GM21515 (cell line): ENCODE measurements around the gene SIGLEC1.

ENCODE experiments used
- ATAC-seq: cut with Tn5 transposase; IDR thresholded peaks from one replicate; pipeline ENCODE4 v1.9.1; 2021; ENCODE audit not compliant: unreplicated experiment

The SIGLEC1 gene

DNA sequence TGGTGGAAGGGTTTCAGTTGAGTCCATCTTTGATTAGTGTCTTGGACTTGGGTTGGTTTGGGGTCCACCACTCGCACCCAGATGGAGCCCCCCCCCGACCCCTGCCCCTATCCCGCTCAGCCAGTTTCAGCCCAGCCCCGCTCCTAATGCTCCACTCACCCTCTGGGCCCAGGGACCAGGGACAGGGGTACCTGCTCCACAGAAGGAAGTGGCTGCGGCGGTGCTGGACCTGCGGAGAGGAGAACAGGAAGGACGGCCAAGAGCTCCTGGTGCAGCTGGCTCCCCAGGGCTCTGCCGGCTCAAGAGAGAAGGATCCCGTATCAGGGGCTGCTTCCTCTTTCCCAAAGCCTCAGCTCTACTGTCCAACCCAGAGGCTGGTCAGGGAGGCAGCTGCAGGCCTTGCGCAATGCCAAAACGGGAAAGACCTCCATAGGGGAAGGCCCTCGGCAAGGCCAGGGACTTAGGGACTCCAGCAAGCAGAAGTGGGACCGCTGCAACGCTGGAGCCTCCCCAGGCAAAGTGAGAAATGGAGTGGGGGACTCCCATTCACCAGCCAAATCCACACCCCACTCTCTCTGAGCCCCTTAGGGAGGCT, at the start of gene SIGLEC1:
Gene SIGLEC1 (minus strand): TSS at position 322 of the 595 bp plus-strand sequence. CDS start 5,472 bp downstream, outside the sequence.
- ATAC-seq = no peak

DNA sequence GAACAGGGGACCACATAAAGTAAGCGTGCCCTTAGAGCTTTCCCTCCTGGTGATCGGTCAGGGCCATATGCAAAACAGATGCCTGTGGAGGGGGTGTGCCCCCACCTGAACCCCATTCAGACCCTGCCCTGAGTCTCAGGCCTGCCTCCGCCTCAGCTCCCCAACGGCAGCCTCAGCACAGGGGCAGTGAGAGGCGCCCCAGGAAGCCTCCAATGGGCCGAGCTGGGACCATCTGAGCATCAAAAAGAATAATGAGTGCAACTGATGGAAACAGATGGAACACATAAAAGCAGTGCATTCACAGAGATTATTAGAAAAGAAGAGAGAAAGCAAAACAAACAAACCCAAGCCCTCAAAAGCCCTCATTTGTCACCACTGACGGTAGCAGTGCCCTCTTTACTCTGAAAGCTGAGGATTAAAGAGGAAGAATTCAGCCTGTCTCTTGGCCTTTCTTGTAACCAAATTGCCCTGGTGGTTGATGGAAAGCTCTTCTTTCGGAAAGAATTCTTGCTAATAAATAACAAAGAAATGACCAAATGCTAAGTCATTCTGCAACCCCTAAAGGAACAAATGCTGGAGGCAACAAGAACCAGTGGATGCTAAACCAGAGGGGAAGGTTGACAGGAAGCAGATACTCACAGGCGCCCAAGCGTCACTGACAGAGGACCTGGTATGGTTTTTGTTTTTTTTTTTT, 48.4 kb upstream of the SIGLEC1 start:
- no peak for ATAC-seq

DNA sequence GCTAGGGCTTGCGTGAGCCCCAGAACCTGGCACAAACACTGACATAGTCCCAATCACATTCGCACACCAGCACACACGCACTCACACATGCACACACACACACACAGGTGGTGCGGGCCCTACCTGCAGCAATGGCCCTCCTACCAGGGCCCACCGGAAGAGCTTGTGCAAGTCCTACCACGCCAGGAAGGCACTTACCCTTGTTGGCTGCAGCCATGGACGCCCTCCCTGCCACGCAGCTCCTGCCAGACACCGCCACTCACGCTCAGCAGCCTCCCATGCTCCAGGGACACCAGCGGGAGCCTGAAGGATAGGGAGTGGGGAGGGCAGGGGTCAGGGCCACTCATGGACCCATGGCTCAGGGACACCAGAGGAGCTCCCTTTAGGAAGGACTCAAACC, 47.5 kb upstream of the SIGLEC1 start:
- ATAC-seq = no peak

DNA sequence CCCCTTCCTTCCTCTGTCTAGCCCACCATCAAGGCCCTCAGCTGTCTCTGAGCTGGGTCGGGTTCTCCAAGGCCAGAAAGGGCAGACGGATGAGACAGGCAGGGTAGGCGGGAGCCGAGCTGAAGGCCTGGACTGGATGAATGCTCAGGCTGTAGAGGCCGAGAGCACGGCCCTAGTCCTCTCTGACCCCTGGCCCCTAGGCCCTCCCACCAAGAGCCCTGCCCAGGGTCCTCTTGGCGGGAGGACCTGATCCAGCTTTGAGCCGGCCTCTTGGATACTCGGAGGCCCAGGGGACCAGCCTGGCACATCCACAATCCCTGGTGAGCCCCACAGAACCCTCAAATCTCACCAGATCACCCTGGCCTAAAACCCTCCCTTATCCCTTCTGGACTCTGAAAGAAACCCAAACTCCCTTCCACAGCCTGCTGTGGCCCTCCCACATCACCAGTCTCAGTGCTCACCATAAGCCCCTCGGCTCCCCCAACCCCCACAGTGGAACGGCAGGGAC, 47.0 kb upstream of the SIGLEC1 start:
- no peak for ATAC-seq

DNA sequence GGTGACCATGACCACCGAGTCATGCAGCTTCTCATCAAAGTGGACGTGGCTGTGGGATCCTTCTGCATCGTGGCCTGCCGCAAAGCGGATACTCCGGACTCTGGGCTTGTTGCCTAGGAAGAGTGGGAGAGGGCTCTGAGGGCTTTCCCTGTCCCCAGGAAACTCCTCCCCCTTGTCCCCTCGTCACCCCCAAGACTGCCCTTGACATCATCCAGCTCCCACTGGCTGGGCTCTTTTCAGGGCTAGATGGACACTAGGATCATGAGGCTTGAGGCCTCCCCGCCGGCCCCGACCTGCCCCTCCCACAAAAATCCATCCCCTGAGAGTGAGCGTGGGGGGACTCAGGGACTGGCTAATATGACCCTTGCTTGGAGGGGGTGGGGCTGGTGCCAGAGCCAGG, 46.2 kb upstream of the SIGLEC1 start:
- no peak for ATAC-seq

DNA sequence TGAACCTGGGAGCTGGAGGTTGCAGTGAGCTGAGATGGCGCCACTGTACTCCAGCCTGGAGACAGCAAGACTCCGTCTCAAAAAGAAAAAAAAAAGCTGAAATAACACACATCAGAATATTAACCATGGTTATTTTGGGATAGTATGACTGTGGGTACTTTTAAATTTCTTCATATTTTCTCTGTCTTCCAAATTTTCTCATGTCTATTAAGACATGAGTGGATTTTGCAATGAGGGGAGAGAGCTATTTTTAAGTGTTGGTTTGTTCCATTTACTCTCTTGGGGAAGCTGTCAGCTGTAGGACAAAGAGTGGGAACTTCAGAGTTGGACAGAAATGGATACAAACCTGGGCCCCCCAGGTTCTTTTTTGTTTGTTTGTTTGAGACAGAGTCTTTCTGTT, 44.9 kb upstream of the SIGLEC1 start:
- no peak for ATAC-seq

DNA sequence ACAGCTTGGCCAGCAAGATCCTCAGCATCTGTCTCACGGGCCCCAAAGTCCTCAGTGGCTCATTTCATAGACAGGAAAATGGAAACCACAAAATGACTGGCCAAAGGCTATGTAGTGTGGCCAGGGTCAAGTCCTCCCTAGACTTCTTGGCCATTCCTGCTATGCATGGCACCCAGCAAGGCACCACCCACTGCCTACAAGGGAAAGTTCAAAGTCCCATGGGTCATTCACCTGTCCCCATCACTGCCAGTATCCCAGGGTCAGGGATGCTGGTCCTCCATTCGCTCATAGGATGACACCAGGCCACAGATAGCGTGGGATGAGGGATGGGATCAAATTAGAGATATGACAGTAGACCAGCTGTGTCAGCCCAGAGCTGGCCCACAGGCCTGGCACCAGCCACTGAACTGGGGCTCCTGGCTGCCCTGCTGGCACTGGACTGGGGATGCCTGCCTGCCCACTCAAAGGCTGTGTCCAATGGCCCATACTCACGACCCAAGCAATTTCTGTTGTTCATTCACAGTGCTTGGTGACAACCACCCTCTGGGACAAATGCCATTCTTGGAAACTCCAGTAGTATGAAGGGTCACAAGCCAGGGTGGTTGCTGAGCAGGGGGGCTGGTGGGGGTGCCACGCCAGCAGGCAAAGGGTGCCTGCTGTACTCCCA, 43.5 kb upstream of the SIGLEC1 start:
- ATAC-seq = no peak

DNA sequence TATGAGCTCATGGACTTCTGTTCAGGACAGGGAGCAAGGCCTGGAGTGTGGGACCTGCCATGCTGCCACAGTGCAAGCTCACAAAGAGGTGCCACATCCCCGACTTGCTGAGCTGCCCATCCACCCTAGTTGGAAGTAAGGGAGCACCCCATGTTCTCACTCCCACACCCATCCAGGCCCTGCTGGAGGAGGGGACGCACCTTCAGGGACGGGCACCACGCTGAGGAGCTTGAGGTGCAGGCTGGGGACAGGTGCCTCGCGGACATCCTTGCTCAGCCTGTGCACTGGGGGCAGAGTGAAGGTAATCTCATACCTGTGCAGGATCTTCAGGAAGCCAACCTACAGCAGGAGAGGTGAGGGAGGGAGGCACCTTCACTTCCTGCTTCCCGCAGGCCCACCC, 42.9 kb upstream of the SIGLEC1 start:
- no peak for ATAC-seq

DNA sequence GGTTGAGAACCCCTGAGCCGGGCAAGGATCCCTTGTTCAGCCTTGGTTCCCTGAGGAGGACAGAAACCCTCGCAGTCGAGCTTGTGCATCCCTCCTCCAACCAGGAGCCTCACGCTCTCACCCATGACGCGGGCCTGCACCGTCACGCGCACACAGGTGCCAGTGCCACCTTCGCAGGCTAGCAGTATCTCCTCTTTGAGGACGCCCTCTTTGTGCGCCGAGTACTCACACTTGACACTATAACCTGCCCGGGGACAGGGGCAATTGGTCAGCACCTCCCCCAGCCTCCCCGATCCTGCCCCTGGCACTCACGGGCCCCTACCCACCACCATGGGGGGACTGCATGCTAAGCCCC, 41.9 kb upstream of the SIGLEC1 start:
- ATAC-seq = no peak

DNA sequence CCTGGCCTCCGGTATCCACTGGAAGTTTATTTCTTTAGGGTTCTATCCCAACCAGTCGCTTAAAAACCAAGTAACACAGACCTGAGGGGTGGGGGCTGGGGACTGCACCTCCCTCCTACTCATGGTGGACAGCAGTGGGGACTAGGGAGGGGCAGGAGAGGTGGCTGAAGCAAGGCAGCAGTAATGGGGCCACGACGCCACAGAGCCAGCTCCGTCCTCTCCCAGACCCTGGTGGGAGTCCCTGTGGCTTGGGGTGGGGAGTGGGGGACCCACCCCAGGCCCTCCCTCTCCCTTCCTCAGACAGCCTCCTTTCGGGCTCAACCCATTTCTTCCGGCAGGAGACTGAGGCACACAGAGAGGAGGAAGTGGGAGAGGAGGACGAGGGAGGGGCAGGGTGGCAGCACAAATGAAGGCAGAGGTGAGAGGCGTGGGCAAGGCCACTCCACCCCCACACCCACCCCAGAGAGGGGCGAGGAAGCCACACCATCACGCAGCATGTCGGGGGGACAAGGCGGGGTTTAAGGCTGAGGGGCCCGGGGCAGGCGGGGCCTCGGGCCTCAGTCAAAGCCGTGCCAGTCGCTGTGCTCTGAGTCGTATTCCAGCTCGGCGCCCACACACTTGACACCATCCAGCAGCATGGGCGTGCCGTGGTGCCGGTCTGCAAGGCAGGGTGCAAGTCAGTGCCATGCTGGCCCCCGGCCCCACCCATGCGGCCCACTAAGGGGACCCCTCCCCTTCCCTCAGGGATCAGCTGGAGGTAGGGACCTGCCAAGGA, 41.3 kb upstream of the SIGLEC1 start:
- ATAC-seq = no peak

DNA sequence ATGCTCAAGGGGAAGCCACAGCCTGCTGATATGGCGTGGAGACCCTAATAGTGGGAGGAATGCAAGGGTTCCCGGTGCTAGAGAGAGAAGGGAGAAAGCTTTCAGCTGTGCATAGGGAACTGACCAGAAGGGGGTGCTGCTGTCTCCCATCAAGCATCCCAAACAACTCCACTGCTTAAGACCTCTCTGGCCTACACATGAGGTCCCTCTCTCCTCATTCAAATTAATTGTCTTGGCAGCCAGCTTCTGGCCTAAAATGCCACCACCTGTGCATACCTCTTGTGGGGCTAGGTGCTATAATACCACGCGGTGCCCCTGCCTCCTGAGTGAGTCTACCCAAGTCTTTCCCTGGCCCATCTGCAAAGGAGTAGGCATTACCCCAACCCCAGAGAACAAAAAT, 40.7 kb upstream of the SIGLEC1 start:
- ATAC-seq = no peak

DNA sequence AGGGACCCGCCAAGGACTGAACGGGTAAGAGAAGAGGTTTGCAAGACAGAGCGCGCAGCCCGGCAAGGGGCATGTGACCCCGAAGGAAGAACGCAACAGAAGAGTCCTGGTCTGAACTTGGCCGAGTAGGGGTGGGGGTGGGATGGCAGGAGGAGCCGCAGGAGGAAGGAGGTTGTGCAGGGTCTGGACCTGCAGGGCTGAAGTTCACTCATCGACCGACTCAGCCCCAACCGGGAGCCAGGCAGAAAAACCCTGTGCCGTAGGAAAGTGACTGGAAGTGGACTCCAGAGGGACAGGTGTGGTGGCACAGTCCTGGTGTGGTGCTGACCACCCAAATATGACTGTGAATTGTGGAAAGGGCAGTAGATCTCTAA, 40.0 kb upstream of the SIGLEC1 start:
- no peak for ATAC-seq

DNA sequence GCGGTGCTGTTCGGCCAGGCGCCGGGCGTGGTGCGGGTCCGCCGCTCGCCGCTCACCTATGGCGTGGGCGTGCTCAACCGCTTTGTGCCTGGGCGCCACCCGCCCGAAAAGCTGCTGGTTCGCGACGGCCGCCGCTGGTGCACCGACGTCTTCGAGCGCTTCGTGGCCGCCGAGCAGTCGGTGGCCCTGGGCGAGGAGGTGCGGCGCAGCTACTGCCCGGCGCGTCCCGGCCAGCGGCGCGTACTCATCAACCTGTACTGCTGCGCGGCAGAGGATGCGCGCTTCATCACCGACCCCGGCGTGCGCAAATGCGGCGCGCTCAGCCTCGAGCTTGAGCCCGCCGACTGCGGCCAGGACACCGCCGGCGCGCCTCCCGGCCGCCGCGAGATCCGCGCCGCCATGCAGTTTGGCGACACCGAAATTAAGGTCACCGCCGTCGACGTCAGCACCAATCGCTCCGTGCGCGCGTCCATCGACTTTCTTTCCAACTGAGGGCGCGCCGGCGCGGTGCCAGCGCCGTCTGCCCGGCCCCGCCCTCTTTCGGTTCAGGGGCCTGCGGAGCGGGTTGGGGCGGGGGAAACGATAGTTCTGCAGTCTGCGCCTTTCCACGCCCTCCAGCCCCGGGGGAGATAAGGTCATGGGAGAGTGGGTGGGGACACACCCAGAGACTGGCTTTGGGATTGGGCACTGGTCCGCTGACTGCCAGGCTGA, 39.4 kb upstream of the SIGLEC1 start:
- ATAC-seq = no peak

DNA sequence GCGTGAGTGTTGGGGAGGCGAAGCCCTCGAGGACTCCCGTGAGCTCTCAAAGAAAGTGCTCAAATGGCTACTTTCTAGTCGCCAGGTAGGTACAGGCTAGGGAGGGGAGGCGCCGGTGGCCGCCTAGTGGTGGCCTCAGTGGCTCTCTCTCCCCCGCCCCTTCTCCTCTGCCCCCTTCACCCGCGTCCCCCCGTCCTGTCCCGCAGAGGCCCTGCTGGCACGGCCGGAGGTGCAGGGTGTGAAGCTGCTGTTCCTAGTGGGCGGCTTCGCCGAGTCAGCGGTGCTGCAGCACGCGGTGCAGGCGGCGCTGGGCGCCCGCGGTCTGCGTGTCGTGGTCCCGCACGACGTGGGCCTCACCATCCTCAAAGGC, 38.9 kb upstream of the SIGLEC1 start:
- no peak for ATAC-seq

DNA sequence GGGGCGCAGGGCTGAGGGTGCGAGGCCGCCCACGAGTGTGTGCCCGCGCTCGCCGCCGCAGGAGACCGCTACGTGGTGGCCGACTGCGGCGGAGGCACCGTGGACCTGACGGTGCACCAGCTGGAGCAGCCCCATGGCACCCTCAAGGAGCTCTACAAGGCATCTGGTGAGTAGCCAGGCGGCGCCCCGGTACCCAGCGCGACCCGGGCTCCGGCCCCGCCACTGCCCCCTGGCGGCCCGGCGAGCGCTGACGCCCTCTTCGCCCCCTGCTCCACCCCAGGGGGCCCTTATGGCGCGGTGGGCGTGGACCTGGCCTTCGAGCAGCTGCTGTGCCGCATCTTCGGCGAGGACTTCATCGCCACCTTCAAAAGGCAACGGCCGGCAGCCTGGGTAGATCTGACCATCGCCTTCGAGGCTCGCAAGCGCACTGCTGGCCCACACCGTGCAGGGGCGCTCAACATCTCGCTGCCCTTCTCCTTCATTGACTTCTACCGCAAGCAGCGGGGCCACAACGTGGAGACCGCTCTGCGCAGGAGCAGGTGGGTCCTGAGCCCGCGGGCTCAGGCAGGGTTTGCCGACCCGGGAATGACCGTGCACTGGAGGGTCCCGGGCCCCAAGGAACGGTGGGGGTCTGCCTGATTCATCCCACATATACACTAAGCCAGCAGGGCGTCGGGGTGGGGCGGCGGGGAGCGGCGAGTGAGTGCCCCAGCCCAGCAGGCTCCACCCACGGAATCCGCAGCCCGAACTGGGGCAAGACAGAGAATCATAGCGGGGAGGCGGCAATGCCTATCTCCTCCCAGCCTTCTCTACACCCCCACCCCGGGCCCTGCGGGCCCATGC, 37.5 kb upstream of the SIGLEC1 start:
- no peak for ATAC-seq

DNA sequence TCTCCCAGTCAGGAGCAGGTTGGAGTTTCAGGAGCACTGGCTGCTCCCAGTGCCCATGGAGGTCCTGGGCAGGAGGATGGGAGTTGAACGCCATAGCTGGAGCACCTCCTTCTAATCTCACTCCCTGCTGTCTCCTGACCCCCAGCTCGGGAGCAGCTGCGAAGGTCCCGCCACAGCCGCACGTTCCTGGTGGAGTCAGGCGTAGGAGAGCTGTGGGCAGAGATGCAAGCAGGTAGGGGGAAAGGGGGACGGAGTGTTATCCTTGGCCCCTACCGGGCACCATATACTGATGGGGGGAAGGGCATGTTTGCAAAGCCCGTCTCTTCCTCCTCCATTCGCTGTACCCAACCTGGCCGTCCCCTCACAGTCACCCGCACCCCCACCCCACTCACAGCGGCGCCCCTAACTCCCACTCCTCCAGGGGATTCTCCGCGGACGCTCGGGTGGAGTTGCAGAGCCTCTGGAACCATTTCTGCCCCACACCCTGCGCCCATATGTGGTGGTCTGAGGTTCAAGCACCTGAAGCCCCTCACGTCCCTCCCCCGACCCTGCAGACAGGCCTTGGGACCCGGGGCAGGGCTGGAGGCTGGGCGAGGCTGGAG, 36.8 kb upstream of the SIGLEC1 start:
- no peak for ATAC-seq

DNA sequence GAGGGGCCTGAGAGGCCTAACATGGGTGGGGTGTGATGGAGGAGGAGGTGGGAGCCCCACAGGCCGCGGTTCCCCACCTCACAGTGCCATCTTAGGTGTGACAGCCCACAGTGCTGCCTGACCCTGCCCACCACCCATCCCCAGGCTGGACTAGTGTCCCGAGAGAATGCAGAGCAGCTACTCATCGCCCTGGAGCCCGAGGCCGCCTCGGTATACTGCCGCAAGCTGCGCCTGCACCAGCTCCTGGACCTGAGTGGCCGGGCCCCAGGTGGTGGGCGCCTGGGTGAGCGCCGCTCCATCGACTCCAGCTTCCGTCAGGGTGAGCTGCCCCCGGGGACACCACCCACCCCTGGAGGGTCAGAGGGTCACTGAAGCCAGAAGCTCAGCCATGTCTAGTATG, 35.7 kb upstream of the SIGLEC1 start:
- ATAC-seq = no peak

DNA sequence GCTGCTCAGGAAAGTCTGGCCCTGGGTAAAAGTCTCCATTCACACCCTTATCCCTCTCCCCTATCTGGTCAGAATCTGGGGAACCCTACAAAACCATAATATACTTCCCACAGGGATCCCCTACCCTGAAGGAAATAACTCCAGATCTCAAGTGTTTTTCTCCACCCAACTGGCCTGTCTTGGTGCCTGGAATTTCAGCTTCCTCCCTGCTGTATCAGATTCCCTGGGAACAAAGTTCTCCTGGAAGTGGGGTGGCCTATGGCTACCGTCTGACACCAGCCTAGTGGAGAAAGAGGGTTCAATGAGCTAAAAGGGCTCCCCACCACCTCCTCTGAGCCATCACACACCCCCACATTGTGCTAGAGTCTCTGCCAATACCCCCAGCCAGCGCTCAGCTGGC, 35.1 kb upstream of the SIGLEC1 start:
- no peak for ATAC-seq

DNA sequence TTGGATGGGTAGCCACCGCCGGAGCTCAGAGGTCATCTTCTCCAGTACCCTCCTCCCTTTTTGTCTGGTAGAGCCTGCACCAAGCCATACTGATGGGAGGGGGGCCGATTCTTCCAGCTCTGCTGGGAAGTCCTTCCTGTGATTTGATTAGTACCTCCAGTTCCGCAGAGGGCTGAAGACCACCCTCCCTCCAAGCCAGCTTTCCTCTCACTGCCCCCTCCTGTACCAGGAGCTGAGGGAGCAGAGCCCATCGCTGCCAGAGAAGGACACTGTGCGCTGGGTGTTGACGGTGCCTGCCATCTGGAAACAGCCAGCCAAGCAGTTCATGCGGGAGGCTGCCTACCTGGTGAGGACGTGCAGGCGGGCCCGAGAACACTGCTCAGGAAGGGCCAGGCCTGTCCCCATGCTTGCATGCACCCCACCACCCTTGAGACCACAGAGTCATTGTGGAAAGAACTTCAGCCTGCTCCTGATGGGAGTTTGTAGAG, 33.3 kb upstream of the SIGLEC1 start:
- ATAC-seq = no peak
